Endothelial cell of hepatic sinusoid (primary cell): ENCODE results near the gene E4F1.
"Not testable (repeated sequence)": the region's sequence is repeated elsewhere in the genome, so short reads cannot be mapped to it uniquely, and the experiment has no call there.

Experiments used
- in situ Hi-C: cut with HindIII; loops from 2 replicates; pipeline ENCODE4 v1.10.0; 2017; ENCODE audit warnings: low sequenced_read_pairs

The E4F1 gene

GRCh38 chr16:2240331-2240730, 16.9 kb downstream of the E4F1 start:
- in situ Hi-C loops = not testable (repeated sequence)

- in situ Hi-C loops = no loop called here
These were observed 19.2 kb downstream of the E4F1 start for GRCh38 chr16:2242598-2242997.

- in situ Hi-C loops = no loop called here
These were observed 19.7 kb downstream of the E4F1 start for GRCh38 chr16:2243031-2243528.

- in situ Hi-C loops = no loop called here
These were observed 20.4 kb downstream of the E4F1 start for GRCh38 chr16:2243781-2244180.

- in situ Hi-C loops = no loop called here
These were observed 20.9 kb downstream of the E4F1 start for GRCh38 chr16:2244301-2244700.

- in situ Hi-C loops = no loop called here
These were observed 21.8 kb downstream of the E4F1 start for GRCh38 chr16:2244926-2245795.

GRCh38 chr16:2246301-2246885, 23.0 kb downstream of the E4F1 start:
- in situ Hi-C loops = no loop called here

GRCh38 chr16:2250652-2251295, 27.4 kb downstream of the E4F1 start:
- in situ Hi-C loops = loop anchor here (25.0 kb wide), 1 partner anchor 437 kb away; the partner anchor contains the start of gene KCTD5

- in situ Hi-C loops = loop anchor here (25.0 kb wide), 1 partner anchor 436 kb away; the partner anchor contains the start of gene KCTD5
These were observed 28.1 kb downstream of the E4F1 start, which contains the start of gene ECI1 for GRCh38 chr16:2251296-2252111. TSS of gene ECI1 (minus strand) at chr16:2251587. CDS start at chr16:2251566, 21 bp downstream.

GRCh38 chr16:2252806-2253148, 29.4 kb downstream of the E4F1 start:
- in situ Hi-C loops = loop anchor here (25.0 kb wide), 1 partner anchor 435 kb away; the partner anchor contains the start of gene KCTD5

GRCh38 chr16:2253293-2253692, 29.9 kb downstream of the E4F1 start:
- in situ Hi-C loops = loop anchor here (25.0 kb wide), 1 partner anchor 434 kb away; the partner anchor contains the start of gene KCTD5

- in situ Hi-C loops = loop anchor here (25.0 kb wide), 1 partner anchor 431 kb away; the partner anchor contains the start of gene KCTD5
These were observed 33.2 kb downstream of the E4F1 start for GRCh38 chr16:2256531-2257140.

GRCh38 chr16:2257726-2258125, 34.3 kb downstream of the E4F1 start:
- in situ Hi-C loops = loop anchor here (25.0 kb wide), 1 partner anchor 430 kb away; the partner anchor contains the start of gene KCTD5

- in situ Hi-C loops = loop anchor here (25.0 kb wide), 1 partner anchor 429 kb away; the partner anchor contains the start of gene KCTD5
These were observed 35.1 kb downstream of the E4F1 start for GRCh38 chr16:2258530-2258929.

GRCh38 chr16:2260250-2260649, 36.9 kb downstream of the E4F1 start:
- in situ Hi-C loops = loop anchor here (25.0 kb wide), 1 partner anchor 427 kb away; the partner anchor contains the start of gene KCTD5

- in situ Hi-C loops = loop anchor here (25.0 kb wide), 1 partner anchor 424 kb away; the partner anchor contains the start of gene KCTD5
These were observed 39.6 kb downstream of the E4F1 start for GRCh38 chr16:2263026-2263425.

GRCh38 chr16:2266887-2267286, 43.5 kb downstream of the E4F1 start:
- in situ Hi-C loops = loop anchor here (25.0 kb wide), 1 partner anchor 420 kb away; the partner anchor contains the start of gene KCTD5

- in situ Hi-C loops = loop anchor here (25.0 kb wide), 1 partner anchor 420 kb away; the partner anchor contains the start of gene KCTD5
These were observed 44.1 kb downstream of the E4F1 start for GRCh38 chr16:2267505-2267912.
